Type B pancreatic cell (in vitro differentiated cells): ENCODE results near the gene SCAF4. TPM values are rescaled to one million over a fixed set of nuclear protein-coding genes. Genes with fewer than 3 reads are reported as not detected.

Experiments
- DNase-seq: peaks from one replicate; pipeline ENCODE4 v3.0.0; 2021; ENCODE audit warnings: mixed read lengths; ENCODE audit not compliant: unreplicated experiment; ENCODE audit errors: extremely low spot score
- H3K27ac Mint-ChIP-seq: 2 replicates; pipeline ENCODE4 v1.8.0; 2021; ENCODE audit warnings: mild to moderate bottlenecking, mixed read lengths
- H3K27me3 Mint-ChIP-seq: 2 replicates; pipeline ENCODE4 v1.8.0; 2021; ENCODE audit warnings: mixed read lengths
- H3K36me3 Mint-ChIP-seq: 2 replicates; pipeline ENCODE4 v1.8.0; 2021; ENCODE audit warnings: mixed read lengths
- H3K4me1 Mint-ChIP-seq: one replicate; pipeline ENCODE4 v1.8.0; 2021; ENCODE audit warnings: mixed read lengths; ENCODE audit not compliant: unreplicated experiment
- H3K4me3 Mint-ChIP-seq: 2 replicates; pipeline ENCODE4 v1.8.0; 2021; ENCODE audit warnings: mild to moderate bottlenecking, mixed read lengths
- H3K9me3 Mint-ChIP-seq: 2 replicates; pipeline ENCODE4 v1.8.0; 2021; ENCODE audit warnings: mixed read lengths
- CTCF ChIP-seq: fragments of 200-600 bp; sonication (generic); conservative IDR thresholded peaks from 2 replicates; pipeline ENCODE4 v1.5.0; 2021; ENCODE audit warnings: antibody characterized with exemption, mild to moderate bottlenecking
- total RNA-seq: library from RNA; stranded (reverse); gene quantifications from 2 replicates; pipeline ENCODE4 v1.2.1, GENCODE V29; 2021; ENCODE audit warnings: low replicate concordance

The SCAF4 gene
- total RNA-seq, 1 donor from 2014 or later, result 53.2 TPM

- peaks cover 7% of the 10 kb centered on the region for H3K4me1 Mint-ChIP-seq
- no peak for DNase-seq
These were observed 101.8 kb downstream of the SCAF4 start for GRCh38 chr21:31629972-31630711.

GRCh38 chr21:31624961-31625491, 106.9 kb downstream of the SCAF4 start:
- Mint-ChIP-seq H3K27ac (no peak overlapping the region), H3K4me1 (peaks cover 8% of the 10 kb centered on the region), H3K4me3 (no peak overlapping the region), H3K36me3 (no peaks in the 10 kb centered on the region), H3K9me3 (no peaks in the 10 kb centered on the region), H3K27me3 (no peaks in the 10 kb centered on the region)
- no peak for DNase-seq
- no peak for TF ChIP-seq CTCF

More at GRCh38 chr21:31629972-31630711, 101.8 kb downstream of the SCAF4 start:
- H3K36me3 Mint-ChIP-seq, result no peaks in the 10 kb centered on the region
- H3K27ac Mint-ChIP-seq, result no peak overlapping the region
- no peak for TF ChIP-seq CTCF
- H3K27me3 Mint-ChIP-seq, result no peaks in the 10 kb centered on the region
- H3K9me3 Mint-ChIP-seq, result no peaks in the 10 kb centered on the region
- H3K4me3 Mint-ChIP-seq, result no peak overlapping the region

GRCh38 chr21:31624181-31624580, 107.7 kb downstream of the SCAF4 start:
- Mint-ChIP-seq H3K27ac (no peak overlapping the region), H3K4me3 (no peak overlapping the region), H3K9me3 (peaks cover 1% of the 10 kb centered on the region), H3K4me1 (peaks cover 5% of the 10 kb centered on the region), H3K36me3 (no peaks in the 10 kb centered on the region), H3K27me3 (no peaks in the 10 kb centered on the region)
- no peak for DNase-seq
- TF ChIP-seq CTCF, result no peak

GRCh38 chr21:31623664-31624063, 108.3 kb downstream of the SCAF4 start:
- peak; percentile 52 for TF ChIP-seq CTCF
- no peak for DNase-seq
- Mint-ChIP-seq H3K4me3 (no peak overlapping the region), H3K27ac (no peak overlapping the region), H3K4me1 (peaks cover 5% of the 10 kb centered on the region), H3K36me3 (no peaks in the 10 kb centered on the region), H3K27me3 (no peaks in the 10 kb centered on the region), H3K9me3 (peaks cover 4% of the 10 kb centered on the region)

- H3K27ac Mint-ChIP-seq, result no peak overlapping the region
- DNase-seq, result no peak
- no peaks in the 10 kb centered on the region for H3K36me3 Mint-ChIP-seq
- TF ChIP-seq CTCF, result no peak
- H3K4me3 Mint-ChIP-seq, result no peak overlapping the region
- H3K4me1 Mint-ChIP-seq, result peaks cover 5% of the 10 kb centered on the region
- peaks cover 4% of the 10 kb centered on the region for H3K9me3 Mint-ChIP-seq
- H3K27me3 Mint-ChIP-seq, result no peaks in the 10 kb centered on the region
These were observed 109.5 kb downstream of the SCAF4 start for GRCh38 chr21:31622397-31622796.

Other genes with a start within 250 kb of the SCAF4 start
- gene SOD1, start 72.4 kb downstream of the SCAF4 start, total RNA-seq, result 171 and 232 TPM in 2 replicates
- gene HUNK, start 140.9 kb upstream of the SCAF4 start, total RNA-seq, result 11.3 and 44.0 TPM in 2 replicates